ES-I3 (cell line): Measurements from ENCODE around the gene STX1A.
"Not testable (repeated sequence)": the region's sequence is repeated elsewhere in the genome, so short reads cannot be mapped to it uniquely, and the experiment has no call there.

ENCODE experiments used
- H3K36me3 ChIP-seq: 2 replicates; pipeline ENCODE4 v1.6.1; 2013; ENCODE audit warnings: mild to moderate bottlenecking, low read length, control low read depth, moderate library complexity; ENCODE audit not compliant: insufficient read depth
- H3K4me1 ChIP-seq: 2 replicates; pipeline ENCODE4 v1.6.1; 2013; ENCODE audit warnings: mild to moderate bottlenecking, control low read depth, low read length; ENCODE audit not compliant: insufficient read depth
- H3K9ac ChIP-seq: 2 replicates; pipeline ENCODE4 v1.6.1; 2013; ENCODE audit warnings: low read depth, mild to moderate bottlenecking, low read length, moderate library complexity
- H3K9me3 ChIP-seq: 2 replicates; pipeline ENCODE4 v1.6.1; 2013; ENCODE audit warnings: mild to moderate bottlenecking, low read length, moderate library complexity; ENCODE audit not compliant: control insufficient read depth, insufficient read depth

Gene STX1A

DNA sequence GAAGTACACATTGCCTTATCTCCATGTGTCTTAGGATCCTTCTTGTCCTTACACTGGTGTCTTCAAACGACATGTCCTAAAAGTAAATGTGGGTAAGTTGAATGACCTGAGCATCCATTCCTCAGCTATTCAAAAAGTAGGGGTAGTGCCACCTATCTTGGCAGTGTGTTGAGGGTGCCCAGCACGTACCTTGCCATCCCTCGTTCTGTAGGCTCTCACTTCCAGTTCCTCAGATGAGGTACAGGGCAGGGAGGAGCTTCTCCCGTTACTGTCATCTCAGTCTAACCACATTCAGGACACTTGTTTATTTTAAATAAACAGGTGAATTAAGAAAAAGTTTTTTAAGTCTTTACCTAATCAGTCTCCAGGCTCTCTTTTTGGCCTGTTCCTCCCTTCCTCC is 23.1 kb downstream of the STX1A start:
- Histone ChIP-seq H3K36me3 (peaks cover 16% of the 10 kb centered on the region), H3K9ac (no peak overlapping the region), H3K9me3 (no peaks in the 10 kb centered on the region), H3K4me1 (no peaks in the 10 kb centered on the region)

DNA sequence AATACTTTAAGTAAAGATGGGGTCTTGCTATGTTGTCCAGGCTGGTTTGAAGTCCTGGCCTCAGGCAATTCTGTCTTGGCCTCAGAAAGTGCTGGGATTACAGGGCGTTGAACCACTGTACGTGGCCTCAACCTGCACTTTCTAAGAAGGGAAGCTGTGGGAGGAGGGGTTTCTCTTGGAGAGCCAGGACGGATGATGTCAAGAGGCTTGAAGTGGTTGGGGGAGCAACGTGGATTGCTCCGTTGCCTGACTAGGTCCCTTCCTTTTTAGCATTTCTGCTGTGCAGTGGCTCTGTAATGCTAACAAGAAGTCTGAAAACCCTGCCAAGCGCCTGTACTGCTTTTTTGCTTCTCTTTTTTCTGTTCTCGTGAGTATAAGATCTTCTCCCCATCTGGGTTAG is 28.8 kb downstream of the STX1A start:
- Histone ChIP-seq H3K4me1 (no peaks in the 10 kb centered on the region), H3K9me3 (no peaks in the 10 kb centered on the region), H3K36me3 (peaks cover 15% of the 10 kb centered on the region), H3K9ac (no peak overlapping the region)

DNA sequence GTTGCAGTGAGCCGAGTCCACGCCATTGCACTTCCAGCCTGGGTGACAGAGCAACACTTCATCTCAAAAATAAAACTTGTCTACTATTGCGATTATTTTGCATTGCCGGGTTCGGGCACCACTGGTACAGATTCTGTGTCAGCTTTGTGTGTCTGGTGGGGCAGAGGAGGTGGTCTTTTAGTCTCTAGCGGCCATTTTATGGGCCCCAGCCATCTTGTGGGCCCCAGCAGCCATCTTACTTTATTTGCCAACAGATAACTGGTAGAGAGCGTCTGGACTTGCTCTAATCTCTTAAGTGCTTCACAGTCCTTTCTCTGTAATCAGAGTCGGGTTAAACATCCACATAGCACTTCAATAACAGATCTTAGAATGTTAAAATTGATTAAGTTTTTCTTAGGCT is 31.2 kb downstream of the STX1A start:
- Histone ChIP-seq H3K4me1 (no peaks in the 10 kb centered on the region), H3K36me3 (peaks cover 10% of the 10 kb centered on the region), H3K9ac (no peak overlapping the region), H3K9me3 (no peaks in the 10 kb centered on the region)

DNA sequence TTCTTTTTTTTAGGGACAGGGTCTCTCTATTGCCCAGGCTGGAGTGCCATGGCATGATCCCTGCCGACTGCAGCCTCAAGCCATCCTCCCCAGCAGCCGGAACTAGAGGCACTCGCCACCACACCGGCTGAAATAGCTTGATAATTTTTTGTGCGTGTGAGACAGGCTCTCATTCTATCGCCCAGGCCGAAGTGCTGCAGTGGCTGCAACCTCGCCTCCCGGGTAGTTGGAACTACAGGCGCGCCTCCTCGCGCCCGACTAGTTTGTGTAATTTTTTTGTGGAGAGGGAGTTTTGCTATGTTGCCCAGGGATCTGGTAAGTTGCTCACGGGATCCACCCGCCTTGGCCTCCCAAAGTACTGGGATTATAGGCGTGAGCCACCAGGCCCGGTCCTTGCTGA is 34.2 kb downstream of the STX1A start:
- Histone ChIP-seq H3K36me3 (peaks cover 6% of the 10 kb centered on the region), H3K9ac (no peak overlapping the region), H3K9me3 (no peaks in the 10 kb centered on the region), H3K4me1 (peaks cover 9% of the 10 kb centered on the region; the same call in 1 of the 2 replicates)

DNA sequence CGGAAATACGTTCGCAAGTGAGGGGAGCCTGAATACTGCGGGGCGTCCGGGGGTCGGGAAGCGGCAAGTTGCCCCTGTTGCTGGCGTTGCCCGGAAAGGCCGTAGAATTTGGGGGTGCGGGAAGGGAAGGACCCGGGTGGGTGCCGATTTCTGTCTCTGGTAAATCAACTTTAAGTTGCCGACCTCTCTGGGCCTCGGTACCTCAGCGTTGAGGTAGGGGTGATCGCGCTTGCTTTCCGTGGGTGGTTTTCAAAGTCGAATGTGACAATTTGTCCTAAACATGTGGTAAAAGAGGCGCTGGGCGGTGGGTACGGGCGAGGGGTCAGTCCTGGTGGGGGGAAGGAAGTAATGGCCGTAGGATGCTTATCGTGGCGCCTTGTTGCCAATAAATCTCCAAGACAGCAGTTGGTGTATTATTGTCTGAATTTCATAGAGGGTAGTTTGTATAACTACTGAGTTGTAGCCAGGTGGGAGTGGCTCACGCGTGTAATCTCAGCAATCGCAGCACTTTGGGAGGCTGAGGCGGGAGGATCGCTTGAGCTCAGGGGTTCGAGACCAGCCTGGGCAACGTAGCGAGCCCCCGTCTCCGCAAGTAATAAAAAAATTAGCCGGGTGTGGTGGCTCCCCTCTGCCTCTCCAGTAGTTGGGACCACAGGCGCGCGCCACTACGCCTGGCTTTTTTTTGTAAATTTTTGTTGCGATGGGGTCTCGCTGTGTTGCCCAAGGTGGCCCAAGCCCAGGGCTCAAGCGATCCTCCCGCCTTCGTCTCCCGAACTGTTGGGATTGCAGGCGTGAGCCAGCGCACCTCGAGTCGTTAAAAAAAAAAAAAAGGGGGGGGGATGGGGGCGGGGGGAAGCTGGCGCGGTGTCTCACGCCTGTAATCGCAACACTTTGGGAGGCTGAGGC is 35.4 kb downstream of the STX1A start:
- Histone ChIP-seq H3K4me1 (peaks cover 9% of the 10 kb centered on the region; the same call in 1 of the 2 replicates), H3K9me3 (no peaks in the 10 kb centered on the region), H3K36me3 (no peaks in the 10 kb centered on the region; the same call in 1 of the 2 replicates), H3K9ac (peak overlapping the region; percentile 99)

DNA sequence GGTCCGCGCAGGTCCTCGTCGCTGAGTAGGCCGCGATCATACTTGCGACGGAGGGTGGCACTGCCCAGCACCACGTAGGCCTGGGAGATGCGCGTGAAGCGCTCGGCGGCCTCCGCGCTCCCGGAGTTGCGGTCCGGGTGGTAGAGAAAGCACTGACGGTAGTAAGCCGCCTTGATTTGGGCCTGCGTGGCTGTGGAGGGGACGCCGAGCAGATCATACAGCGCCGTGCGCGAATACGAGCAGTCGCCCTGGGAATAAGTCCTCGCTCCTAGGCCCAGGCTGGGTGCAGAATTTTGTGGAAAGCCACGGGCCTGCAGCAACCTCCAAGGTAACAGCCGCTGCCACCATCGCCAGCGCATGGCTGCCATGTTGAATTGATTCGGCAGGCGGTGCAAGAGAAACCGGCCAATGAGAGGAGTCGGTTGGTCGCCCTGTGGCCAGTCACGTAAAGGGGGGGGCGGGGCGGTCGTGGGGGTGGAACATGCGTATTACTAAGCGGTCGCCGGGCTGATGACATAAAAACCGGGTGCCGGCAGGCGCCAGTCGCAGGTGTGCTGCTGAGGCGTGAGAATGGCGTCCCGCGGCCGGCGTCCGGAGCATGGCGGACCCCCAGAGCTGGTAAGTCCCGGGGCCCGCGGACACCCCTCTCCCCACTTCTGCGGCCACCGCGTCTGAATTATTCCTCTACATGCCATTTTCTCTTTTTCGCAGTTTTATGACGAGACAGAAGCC is 36.2 kb downstream of the STX1A start, which contains the start of the genes BUD23 and DNAJC30:
Gene BUD23, plus strand, starts transcription at position 542 of the 732 bp plus-strand sequence. Its CDS starts 29 bp downstream, at position 571.
Gene DNAJC30, minus strand, starts transcription at position 398 of the 732 bp plus-strand sequence. Its CDS starts 30 bp downstream, at position 368.
- H3K9me3 ChIP-seq, result no peaks in the 10 kb centered on the region
- H3K9ac ChIP-seq, result peak within 1 kb of the TSS; percentile 99
- H3K36me3 ChIP-seq, result no peaks in the 10 kb centered on the region; the same call in 1 of the 2 replicates
- peaks cover 9% of the 10 kb centered on the region; the same call in 1 of the 2 replicates for H3K4me1 ChIP-seq

DNA sequence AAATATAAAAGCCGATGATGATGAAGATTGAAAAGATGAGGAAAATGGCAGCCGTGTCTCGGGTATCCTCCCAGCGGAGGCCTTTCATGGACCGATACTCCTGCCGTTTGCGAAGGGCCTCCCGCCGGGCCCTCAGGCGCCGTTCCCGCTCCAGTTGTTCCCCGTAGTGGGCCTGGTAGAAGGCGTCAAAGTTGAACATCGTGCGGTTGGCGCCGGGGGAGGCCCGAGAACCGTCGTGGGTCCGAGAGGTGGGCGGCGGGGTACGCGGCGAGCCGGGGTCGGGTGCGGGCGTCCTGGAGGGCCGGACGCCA is 36.8 kb downstream of the STX1A start:
- Histone ChIP-seq H3K9me3 (no peaks in the 10 kb centered on the region), H3K36me3 (no peaks in the 10 kb centered on the region; the same call in 1 of the 2 replicates), H3K9ac (peak overlapping the region; percentile 99), H3K4me1 (peaks cover 9% of the 10 kb centered on the region; the same call in 1 of the 2 replicates)

DNA sequence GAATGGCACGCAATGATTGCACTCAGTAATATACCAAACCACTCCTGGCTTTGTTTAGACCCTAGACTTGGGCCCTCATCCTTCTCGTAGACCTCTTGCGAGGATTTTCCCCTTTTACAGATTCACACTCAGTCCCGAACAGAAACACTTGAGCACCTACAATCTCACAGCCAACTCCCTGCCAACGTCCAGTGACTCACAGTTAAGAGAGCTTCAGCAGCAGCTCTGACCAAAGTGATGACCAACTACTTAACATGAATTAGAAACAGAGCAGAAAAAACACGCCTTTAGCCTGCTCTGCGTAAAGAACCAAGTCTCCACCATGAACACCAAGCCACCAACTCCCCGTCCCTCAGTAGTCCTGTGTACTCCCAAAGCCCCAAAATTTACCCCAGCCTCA is 38.4 kb downstream of the STX1A start:
- Histone ChIP-seq H3K9ac (no peak overlapping the region), H3K4me1 (peaks cover 9% of the 10 kb centered on the region; the same call in 1 of the 2 replicates), H3K9me3 (no peaks in the 10 kb centered on the region), H3K36me3 (no peaks in the 10 kb centered on the region)

DNA sequence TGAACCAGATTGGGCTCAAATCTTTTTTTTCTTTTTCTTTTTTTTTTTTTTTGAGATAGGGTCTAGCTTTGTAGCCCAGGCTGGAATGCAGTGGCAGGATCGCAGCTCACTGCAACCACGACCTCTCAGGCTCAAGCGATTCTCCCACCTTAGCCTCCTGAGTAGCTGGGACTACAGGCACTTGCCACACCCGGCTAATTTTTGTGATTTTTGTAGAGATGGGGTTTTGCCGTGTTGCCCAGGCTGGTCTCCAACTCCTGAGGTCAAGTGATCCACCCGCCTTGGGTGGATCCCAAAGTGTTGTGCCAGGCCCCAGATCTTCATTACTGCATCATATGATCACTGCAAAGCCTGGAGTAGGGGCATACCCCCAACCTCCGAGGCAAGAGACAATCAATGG is 39.0 kb downstream of the STX1A start:
- Histone ChIP-seq H3K9ac (no peak overlapping the region), H3K36me3 (no peaks in the 10 kb centered on the region), H3K4me1 (peaks cover 9% of the 10 kb centered on the region; the same call in 1 of the 2 replicates), H3K9me3 (no peaks in the 10 kb centered on the region)

DNA sequence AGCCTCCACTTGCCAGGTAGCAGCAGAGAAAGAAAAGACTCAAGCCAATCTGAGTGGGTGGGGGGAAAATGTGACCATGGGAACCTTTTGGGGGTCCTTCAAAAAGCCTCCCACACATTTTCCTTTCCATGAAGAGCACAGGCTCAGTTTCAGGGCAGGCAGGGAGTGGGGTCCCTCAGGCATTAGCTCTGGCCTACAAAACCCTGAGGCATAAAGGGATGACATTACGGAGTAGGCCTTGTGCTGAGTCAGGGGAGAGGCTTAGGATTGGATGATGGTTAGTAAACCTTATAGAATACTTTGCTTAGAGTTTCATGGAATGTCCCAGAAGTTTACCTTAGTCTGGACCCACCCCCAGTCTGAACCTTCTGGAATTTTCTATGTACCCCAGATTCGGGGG is 39.8 kb downstream of the STX1A start:
- Histone ChIP-seq H3K36me3 (no peaks in the 10 kb centered on the region), H3K4me1 (peaks cover 9% of the 10 kb centered on the region; the same call in 1 of the 2 replicates), H3K9ac (no peak overlapping the region), H3K9me3 (no peaks in the 10 kb centered on the region)

DNA sequence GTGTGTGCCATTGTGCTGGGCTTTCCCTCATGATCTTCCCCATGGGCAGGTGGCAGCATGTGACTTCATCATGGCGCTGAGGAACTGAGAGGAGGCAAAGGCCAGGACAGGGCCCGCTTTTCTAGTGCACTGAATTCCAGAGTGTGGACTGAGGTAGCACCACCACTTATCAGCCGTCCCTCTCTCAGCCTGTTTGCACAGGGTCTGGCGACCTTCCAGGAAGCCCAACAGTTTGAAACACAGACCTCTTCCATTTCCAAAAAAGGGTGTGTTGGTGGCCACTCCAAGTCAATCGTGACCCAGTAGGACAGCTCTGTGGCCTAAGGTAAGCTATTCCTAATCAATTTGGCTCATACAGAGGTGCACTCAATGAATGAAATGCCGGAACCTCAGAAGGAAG is 40.6 kb downstream of the STX1A start:
- Histone ChIP-seq H3K9ac (no peak overlapping the region), H3K36me3 (no peaks in the 10 kb centered on the region), H3K9me3 (no peaks in the 10 kb centered on the region), H3K4me1 (peaks cover 9% of the 10 kb centered on the region; the same call in 1 of the 2 replicates)

DNA sequence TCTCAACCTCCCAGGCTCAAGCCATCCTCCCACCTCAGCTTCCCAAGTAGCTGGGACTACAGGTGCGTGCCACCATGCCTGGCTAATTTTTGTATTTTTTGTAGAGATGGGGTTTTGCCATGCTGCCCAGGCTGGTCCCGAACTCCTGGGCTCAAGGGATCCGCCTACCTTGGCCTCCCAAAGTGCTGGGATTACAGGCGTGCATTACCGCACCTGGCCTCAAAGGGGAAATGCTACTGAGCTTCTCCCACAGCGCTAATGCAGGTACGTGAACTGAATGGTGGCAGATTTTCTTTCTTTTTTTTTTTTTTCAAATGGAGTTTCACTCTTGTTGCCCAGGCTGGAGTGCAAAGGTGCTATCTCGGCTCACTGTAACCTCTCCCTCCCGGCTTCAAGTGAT is 43.4 kb downstream of the STX1A start:
- not testable (repeated sequence) for H3K9ac ChIP-seq, H3K4me1 ChIP-seq, H3K9me3 ChIP-seq, H3K36me3 ChIP-seq

DNA sequence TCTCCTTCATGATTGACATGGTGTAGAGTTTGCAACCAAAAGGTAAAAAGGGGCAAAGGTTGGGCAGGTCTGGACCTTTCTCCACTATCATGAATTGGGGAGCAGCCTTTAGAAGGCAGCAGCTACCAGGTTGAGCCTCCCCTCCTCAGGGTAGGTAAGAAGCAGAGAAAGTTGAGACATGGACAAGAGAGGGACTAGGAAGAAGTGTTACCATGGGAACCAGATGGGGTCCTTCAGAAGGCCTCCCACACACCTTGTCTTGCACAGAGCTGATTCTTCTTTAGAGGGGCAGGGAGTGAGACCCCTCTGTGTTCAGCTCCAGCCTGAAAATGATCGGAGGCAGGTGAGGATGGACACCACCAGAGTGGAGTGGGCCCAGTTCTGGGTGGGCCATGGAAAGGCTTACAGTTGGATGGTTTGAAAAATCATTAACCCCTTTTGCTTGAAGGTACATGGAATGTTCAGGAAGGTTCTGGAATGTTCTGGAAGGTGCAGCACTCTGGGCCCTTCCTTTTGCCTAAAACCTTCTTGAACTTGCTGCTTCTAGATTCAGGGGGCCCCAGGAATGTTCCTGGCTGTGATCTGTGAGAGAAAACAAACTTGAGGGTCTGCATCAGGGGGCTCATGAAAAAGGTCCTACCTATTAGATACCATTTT is 44.9 kb downstream of the STX1A start:
- H3K36me3 ChIP-seq, result no peaks in the 10 kb centered on the region
- no peaks in the 10 kb centered on the region for H3K9me3 ChIP-seq
- H3K9ac ChIP-seq, result no peak overlapping the region
- H3K4me1 ChIP-seq, result peaks cover 14% of the 10 kb centered on the region; the same call in 1 of the 2 replicates

DNA sequence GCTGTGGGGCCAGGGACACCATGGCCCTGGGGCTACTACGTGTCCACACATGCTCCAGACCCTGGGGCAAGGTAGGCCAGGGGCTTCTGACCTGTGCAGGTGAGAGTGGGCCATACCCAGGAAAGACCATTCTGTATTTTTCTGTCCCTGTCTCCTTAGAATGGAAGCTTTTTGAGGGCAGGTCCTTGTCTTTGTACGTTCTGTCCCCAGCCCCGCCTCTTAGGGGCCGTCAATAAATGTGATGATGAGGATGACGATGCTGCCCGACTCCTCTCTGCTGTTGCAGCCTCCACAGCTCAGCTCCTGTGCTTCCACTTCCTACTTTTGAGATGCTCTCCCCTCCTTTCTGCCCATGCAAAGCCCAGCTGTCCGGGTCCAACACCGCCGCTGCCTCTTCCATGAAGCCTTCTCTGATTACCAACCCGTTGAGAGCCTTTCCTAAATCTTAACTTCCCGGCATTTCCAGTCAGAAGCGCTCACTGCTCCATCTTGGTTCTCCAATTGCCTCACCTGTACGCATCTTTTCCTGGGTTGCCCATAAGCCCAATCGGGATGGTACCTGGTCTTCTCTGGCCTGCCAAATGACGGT is 47.5 kb downstream of the STX1A start:
- Histone ChIP-seq H3K36me3 (no peaks in the 10 kb centered on the region), H3K9ac (no peak overlapping the region), H3K9me3 (no peaks in the 10 kb centered on the region), H3K4me1 (peaks cover 21% of the 10 kb centered on the region; the same call in 1 of the 2 replicates)
